Type B pancreatic cell (in vitro differentiated cells): ENCODE data around the gene PRKN. TPM values are rescaled to one million over a fixed set of nuclear protein-coding genes. Genes with fewer than 3 reads are reported as not detected.

Source experiments
- DNase-seq: peaks from one replicate; pipeline ENCODE4 v3.0.0; 2021; ENCODE audit warnings: mixed read lengths; ENCODE audit not compliant: unreplicated experiment; ENCODE audit errors: extremely low spot score
- H3K27ac Mint-ChIP-seq: 2 replicates; pipeline ENCODE4 v1.8.0; 2021; ENCODE audit warnings: mild to moderate bottlenecking, mixed read lengths
- H3K27me3 Mint-ChIP-seq: 2 replicates; pipeline ENCODE4 v1.8.0; 2021; ENCODE audit warnings: mixed read lengths
- H3K36me3 Mint-ChIP-seq: 2 replicates; pipeline ENCODE4 v1.8.0; 2021; ENCODE audit warnings: mixed read lengths
- H3K4me1 Mint-ChIP-seq: one replicate; pipeline ENCODE4 v1.8.0; 2021; ENCODE audit warnings: mixed read lengths; ENCODE audit not compliant: unreplicated experiment
- H3K4me3 Mint-ChIP-seq: 2 replicates; pipeline ENCODE4 v1.8.0; 2021; ENCODE audit warnings: mild to moderate bottlenecking, mixed read lengths
- H3K9me3 Mint-ChIP-seq: 2 replicates; pipeline ENCODE4 v1.8.0; 2021; ENCODE audit warnings: mixed read lengths
- total RNA-seq: library from RNA; stranded (reverse); gene quantifications from 2 replicates; pipeline ENCODE4 v1.2.1, GENCODE V29; 2021; ENCODE audit warnings: low replicate concordance
- TF ChIP-seq, protein P1 (sequence below): fragments of 200-600 bp; sonication (generic); conservative IDR thresholded peaks from 2 replicates; pipeline ENCODE4 v1.5.0; 2021; ENCODE audit warnings: antibody characterized with exemption, mild to moderate bottlenecking

Gene PRKN
- total RNA-seq, 1 donor from 2014 or later: 6.2 TPM

DNA sequence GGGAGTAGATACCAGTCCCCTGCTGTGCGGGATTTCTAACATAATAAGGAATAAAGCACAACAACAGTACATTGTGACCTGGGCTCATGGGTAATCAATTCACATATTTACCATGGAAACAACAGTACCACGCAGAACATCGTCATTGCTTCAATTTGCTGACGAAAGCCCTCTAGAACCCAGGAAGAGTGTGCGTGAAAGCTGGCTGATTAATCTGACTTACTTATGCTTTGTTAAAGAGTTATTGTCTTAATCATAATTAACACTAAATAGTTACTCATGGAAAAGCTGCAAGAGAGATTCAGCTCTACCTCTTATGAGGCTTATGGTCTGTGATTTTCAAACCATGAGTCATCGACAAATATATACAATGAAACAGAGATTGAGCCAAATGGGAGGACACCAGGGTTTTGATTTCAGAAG, 809.4 kb downstream of the PRKN start:
- Mint-ChIP-seq H3K4me3 (no peak overlapping the region), H3K4me1 (no peaks in the 10 kb centered on the region), H3K27me3 (no peaks in the 10 kb centered on the region), H3K9me3 (no peaks in the 10 kb centered on the region), H3K36me3 (no peaks in the 10 kb centered on the region), H3K27ac (no peak overlapping the region)
- TF ChIP-seq, protein P1, sequence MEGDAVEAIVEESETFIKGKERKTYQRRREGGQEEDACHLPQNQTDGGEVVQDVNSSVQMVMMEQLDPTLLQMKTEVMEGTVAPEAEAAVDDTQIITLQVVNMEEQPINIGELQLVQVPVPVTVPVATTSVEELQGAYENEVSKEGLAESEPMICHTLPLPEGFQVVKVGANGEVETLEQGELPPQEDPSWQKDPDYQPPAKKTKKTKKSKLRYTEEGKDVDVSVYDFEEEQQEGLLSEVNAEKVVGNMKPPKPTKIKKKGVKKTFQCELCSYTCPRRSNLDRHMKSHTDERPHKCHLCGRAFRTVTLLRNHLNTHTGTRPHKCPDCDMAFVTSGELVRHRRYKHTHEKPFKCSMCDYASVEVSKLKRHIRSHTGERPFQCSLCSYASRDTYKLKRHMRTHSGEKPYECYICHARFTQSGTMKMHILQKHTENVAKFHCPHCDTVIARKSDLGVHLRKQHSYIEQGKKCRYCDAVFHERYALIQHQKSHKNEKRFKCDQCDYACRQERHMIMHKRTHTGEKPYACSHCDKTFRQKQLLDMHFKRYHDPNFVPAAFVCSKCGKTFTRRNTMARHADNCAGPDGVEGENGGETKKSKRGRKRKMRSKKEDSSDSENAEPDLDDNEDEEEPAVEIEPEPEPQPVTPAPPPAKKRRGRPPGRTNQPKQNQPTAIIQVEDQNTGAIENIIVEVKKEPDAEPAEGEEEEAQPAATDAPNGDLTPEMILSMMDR: no peak
- DNase-seq: no peak

DNA sequence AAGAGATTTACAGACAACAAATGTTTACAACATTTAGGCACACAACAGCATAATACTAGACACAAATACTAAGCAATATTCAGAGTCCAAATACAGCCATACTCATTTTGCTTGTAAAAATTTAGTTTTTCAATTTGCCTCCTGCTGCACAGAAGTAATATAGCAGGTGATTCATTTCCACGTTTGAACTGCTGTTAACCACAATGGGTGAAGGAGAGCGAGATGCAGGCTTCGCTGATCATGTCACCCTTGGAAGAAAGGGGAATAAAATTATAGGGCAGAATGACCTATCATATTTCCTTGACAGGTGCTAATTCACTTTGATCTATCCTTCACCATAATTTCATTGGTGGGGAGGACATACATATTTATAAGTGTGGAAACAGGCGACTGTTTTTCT, 809.9 kb downstream of the PRKN start:
- TF ChIP-seq, protein P1: no peak
- no peak overlapping the region for H3K4me3 Mint-ChIP-seq
- DNase-seq: no peak
- H3K36me3 Mint-ChIP-seq: no peaks in the 10 kb centered on the region
- H3K4me1 Mint-ChIP-seq: no peaks in the 10 kb centered on the region
- no peaks in the 10 kb centered on the region for H3K9me3 Mint-ChIP-seq
- no peak overlapping the region for H3K27ac Mint-ChIP-seq
- H3K27me3 Mint-ChIP-seq: no peaks in the 10 kb centered on the region

DNA sequence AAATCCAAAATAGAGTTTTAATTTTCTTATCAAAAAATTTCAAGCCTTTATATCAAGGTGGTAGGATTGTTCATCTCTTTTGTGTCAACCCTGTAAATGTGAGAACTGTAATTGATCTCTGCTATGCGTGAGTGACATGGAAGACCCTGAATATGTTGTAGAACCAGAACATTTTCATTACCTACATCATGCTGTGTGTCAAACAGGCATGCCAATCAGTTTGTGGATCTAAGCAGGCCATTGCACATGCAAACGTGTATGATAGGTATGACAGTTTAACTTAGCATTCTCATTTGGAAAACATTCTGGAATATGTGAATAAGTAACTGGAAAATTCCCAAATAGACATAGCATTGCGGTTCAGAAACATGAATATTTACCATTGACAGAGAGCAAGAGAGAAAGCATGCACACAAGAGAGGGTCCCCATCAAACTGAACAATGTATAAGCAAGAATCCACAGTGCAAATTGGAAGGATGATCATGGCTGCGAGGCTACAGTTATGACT, 812.1 kb downstream of the PRKN start:
- no peaks in the 10 kb centered on the region for H3K27me3 Mint-ChIP-seq
- no peak overlapping the region for H3K4me3 Mint-ChIP-seq
- TF ChIP-seq, protein P1: no peak
- no peak overlapping the region for H3K27ac Mint-ChIP-seq
- H3K9me3 Mint-ChIP-seq: no peaks in the 10 kb centered on the region
- H3K4me1 Mint-ChIP-seq: no peaks in the 10 kb centered on the region
- no peaks in the 10 kb centered on the region for H3K36me3 Mint-ChIP-seq
- DNase-seq: no peak

DNA sequence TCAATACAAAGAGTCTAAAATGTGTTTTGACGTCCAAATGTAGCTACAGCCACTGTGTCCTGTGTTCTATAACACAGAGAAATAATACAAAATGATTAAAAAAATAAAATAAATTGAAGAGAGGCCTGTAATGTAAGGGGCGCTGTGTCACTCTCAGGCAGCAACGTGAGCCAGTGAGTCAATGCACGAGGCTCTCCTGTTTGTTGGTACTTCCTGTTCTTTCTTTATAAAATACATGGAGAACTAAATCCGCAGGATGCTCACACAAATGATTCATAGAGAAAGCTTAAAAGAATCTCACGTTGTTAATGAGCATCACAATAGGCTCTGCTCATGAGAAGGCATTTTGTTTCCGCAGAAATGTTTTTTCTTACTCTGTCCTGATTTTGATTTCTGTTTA, 818.7 kb downstream of the PRKN start:
- Mint-ChIP-seq H3K27ac (no peak overlapping the region), H3K36me3 (no peaks in the 10 kb centered on the region), H3K27me3 (no peaks in the 10 kb centered on the region), H3K4me3 (no peak overlapping the region), H3K9me3 (no peaks in the 10 kb centered on the region), H3K4me1 (no peaks in the 10 kb centered on the region)
- no peak for DNase-seq
- TF ChIP-seq, protein P1: no peak

DNA sequence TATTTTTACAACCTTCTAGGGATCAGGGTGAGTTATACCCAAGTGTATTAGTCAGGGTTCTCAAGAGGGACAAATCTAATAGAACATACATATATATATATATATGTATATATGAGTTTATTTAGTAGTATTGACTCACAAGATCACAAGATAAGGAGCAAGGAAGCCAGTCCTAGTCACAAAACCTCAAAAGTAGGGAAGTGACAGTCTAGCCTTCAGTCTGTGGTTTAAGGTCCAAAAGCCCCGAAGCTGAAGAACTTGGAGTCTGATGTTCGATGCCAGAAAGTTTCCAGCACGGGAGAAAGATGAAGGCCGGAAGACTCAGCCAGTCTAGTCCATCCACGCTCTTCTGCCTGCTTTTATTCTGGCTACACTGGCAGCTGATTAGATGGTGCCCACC, 821.0 kb downstream of the PRKN start:
- TF ChIP-seq, protein P1: no peak
- H3K4me1 Mint-ChIP-seq: no peaks in the 10 kb centered on the region
- no peak overlapping the region for H3K27ac Mint-ChIP-seq
- H3K36me3 Mint-ChIP-seq: no peaks in the 10 kb centered on the region
- no peak for DNase-seq
- no peaks in the 10 kb centered on the region for H3K27me3 Mint-ChIP-seq
- H3K4me3 Mint-ChIP-seq: no peak overlapping the region
- H3K9me3 Mint-ChIP-seq: no peaks in the 10 kb centered on the region
